SK-N-SH treated with all-trans-retinoic acid at 6 μM for 48 hours (cell line): ENCODE results near the gene CHRD.

Experiments
- ATAC-seq: fragments of 200-7000 bp; cut with Tn5 transposase; 3 replicates; pipeline ENCODE4 v1.9.1; 2020; ENCODE audit warnings: mild to moderate bottlenecking, moderate library complexity
- ARNTL ChIP-seq: fragments of 450-650 bp; formaldehyde crosslinking; IDR thresholded peaks from 2 replicates; pipeline ENCODE4 v1.5.0; 2020; ENCODE audit warnings: low read depth, mild to moderate bottlenecking, moderate library complexity, borderline replicate concordance
- BACH2 ChIP-seq: fragments of 250-450 bp; sonication (Bioruptor Pico); IDR thresholded peaks from 2 replicates; pipeline ENCODE4 v1.9.0; 2021; ENCODE audit warnings: mild to moderate bottlenecking, borderline replicate concordance
- CREB5 ChIP-seq: fragments of 250-450 bp; sonication (Bioruptor Pico); IDR thresholded peaks from 2 replicates; pipeline ENCODE4 v1.5.1; 2020; ENCODE audit warnings: low read depth, mild to moderate bottlenecking, moderate library complexity
- CSDC2 ChIP-seq: fragments of 250-450 bp; sonication (Bioruptor Pico); IDR thresholded peaks from 2 replicates; pipeline ENCODE4 v1.5.0; 2020; ENCODE audit warnings: mild to moderate bottlenecking, moderate library complexity
- CSRNP3 ChIP-seq: fragments of 250-450 bp; sonication (Bioruptor Pico); IDR thresholded peaks from 2 replicates; pipeline ENCODE4 v1.5.1; 2021; ENCODE audit warnings: mild to moderate bottlenecking, moderate library complexity
- ESRRG ChIP-seq: fragments of 250-450 bp; sonication (Bioruptor Pico); IDR thresholded peaks from 2 replicates; pipeline ENCODE4 v1.6.1; 2021; ENCODE audit warnings: mild to moderate bottlenecking
- GLIS3 ChIP-seq: fragments of 250-450 bp; sonication (Bioruptor Pico); IDR thresholded peaks from 2 replicates; pipeline ENCODE4 v1.5.0; 2020; ENCODE audit warnings: mild to moderate bottlenecking, moderate library complexity
- ISL1 ChIP-seq: fragments of 250-450 bp; sonication (Bioruptor Pico); IDR thresholded peaks from 2 replicates; pipeline ENCODE4 v2.1.2; 2022; ENCODE audit warnings: mild to moderate bottlenecking, moderate library complexity
- OSR1 ChIP-seq: fragments of 250-450 bp; sonication (Bioruptor Pico); IDR thresholded peaks from 2 replicates; pipeline ENCODE4 v1.8.0; 2022; ENCODE audit warnings: moderate library complexity, mild to moderate bottlenecking, inconsistent platforms
- PATZ1 ChIP-seq: fragments of 250-450 bp; sonication (Bioruptor Pico); IDR thresholded peaks from 2 replicates; pipeline ENCODE4 v1.8.0; 2020; ENCODE audit warnings: mild to moderate bottlenecking, moderate library complexity, borderline replicate concordance
- POU6F1 ChIP-seq: fragments of 250-450 bp; sonication (Bioruptor Pico); IDR thresholded peaks from 2 replicates; pipeline ENCODE4 v1.8.0; 2021; ENCODE audit warnings: low read depth, mild to moderate bottlenecking, moderate library complexity, borderline replicate concordance
- PPARA ChIP-seq: fragments of 250-450 bp; sonication (Bioruptor Pico); IDR thresholded peaks from 2 replicates; pipeline ENCODE4 v1.5.0; 2020; ENCODE audit warnings: mild to moderate bottlenecking, borderline replicate concordance
- RARB ChIP-seq: fragments of 250-450 bp; sonication (Bioruptor Pico); IDR thresholded peaks from 2 replicates; pipeline ENCODE4 v1.8.0; 2021; ENCODE audit warnings: mild to moderate bottlenecking, moderate library complexity
- TCF4 ChIP-seq: fragments of 250-450 bp; sonication (Bioruptor Pico); IDR thresholded peaks from 2 replicates; pipeline ENCODE4 v1.8.0; 2021; ENCODE audit warnings: mild to moderate bottlenecking, moderate library complexity, borderline replicate concordance
- TOX ChIP-seq: fragments of 250-450 bp; sonication (Bioruptor Pico); IDR thresholded peaks from 2 replicates; pipeline ENCODE4 v1.8.0; 2021; ENCODE audit warnings: mild to moderate bottlenecking, moderate library complexity, borderline replicate concordance
- ZC3H10 ChIP-seq: fragments of 250-450 bp; sonication (Bioruptor Pico); IDR thresholded peaks from 2 replicates; pipeline ENCODE4 v1.5.1; 2021; ENCODE audit warnings: mild to moderate bottlenecking, moderate library complexity
- ZFP3 ChIP-seq: fragments of 250-450 bp; sonication (Bioruptor Pico); IDR thresholded peaks from 2 replicates; pipeline ENCODE4 v1.5.0; 2020; ENCODE audit warnings: mild to moderate bottlenecking, moderate library complexity
- ZFP30 ChIP-seq: fragments of 450-650 bp; formaldehyde crosslinking; IDR thresholded peaks from 2 replicates; pipeline ENCODE4 v1.5.0; 2022; ENCODE audit warnings: mild to moderate bottlenecking, moderate library complexity
- ZNF565 ChIP-seq: fragments of 450-650 bp; formaldehyde crosslinking; conservative IDR thresholded peaks from 2 replicates; pipeline ENCODE4 v1.5.0; 2020; ENCODE audit warnings: low read depth, mild to moderate bottlenecking, moderate library complexity
- ZNF70 ChIP-seq: fragments of 450-650 bp; formaldehyde crosslinking; IDR thresholded peaks from 2 replicates; pipeline ENCODE4 v1.5.0; 2020; ENCODE audit warnings: mild to moderate bottlenecking, moderate library complexity
- ZNF8 ChIP-seq: fragments of 450-650 bp; formaldehyde crosslinking; IDR thresholded peaks from 2 replicates; pipeline ENCODE4 v1.5.0; 2020; ENCODE audit warnings: mild to moderate bottlenecking, moderate library complexity
- TF ChIP-seq, protein P1 (sequence below): fragments of 250-450 bp; sonication (Bioruptor Pico); IDR thresholded peaks from 2 replicates; pipeline ENCODE4 v1.5.0; 2020; ENCODE audit warnings: mild to moderate bottlenecking, moderate library complexity

CHRD gene

GRCh38 chr3:184377374-184377773 lies 2.5 kb upstream of the CHRD start:
- ATAC-seq = no peak
- no peak for TF ChIP-seq CSDC2 (CRISPR knock-in tag)
- no peak for TF ChIP-seq ZFP3 (CRISPR knock-in tag)
- no peak for TF ChIP-seq ZNF565 (CRISPR knock-in tag)
- no peak for TF ChIP-seq ESRRG (CRISPR knock-in tag)
- TF ChIP-seq ISL1 (CRISPR knock-in tag) = no peak
- TF ChIP-seq, protein P1, sequence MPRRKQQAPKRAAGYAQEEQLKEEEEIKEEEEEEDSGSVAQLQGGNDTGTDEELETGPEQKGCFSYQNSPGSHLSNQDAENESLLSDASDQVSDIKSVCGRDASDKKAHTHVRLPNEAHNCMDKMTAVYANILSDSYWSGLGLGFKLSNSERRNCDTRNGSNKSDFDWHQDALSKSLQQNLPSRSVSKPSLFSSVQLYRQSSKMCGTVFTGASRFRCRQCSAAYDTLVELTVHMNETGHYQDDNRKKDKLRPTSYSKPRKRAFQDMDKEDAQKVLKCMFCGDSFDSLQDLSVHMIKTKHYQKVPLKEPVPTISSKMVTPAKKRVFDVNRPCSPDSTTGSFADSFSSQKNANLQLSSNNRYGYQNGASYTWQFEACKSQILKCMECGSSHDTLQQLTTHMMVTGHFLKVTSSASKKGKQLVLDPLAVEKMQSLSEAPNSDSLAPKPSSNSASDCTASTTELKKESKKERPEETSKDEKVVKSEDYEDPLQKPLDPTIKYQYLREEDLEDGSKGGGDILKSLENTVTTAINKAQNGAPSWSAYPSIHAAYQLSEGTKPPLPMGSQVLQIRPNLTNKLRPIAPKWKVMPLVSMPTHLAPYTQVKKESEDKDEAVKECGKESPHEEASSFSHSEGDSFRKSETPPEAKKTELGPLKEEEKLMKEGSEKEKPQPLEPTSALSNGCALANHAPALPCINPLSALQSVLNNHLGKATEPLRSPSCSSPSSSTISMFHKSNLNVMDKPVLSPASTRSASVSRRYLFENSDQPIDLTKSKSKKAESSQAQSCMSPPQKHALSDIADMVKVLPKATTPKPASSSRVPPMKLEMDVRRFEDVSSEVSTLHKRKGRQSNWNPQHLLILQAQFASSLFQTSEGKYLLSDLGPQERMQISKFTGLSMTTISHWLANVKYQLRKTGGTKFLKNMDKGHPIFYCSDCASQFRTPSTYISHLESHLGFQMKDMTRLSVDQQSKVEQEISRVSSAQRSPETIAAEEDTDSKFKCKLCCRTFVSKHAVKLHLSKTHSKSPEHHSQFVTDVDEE = no peak
- no peak for TF ChIP-seq ZFP30
- no peak for TF ChIP-seq PATZ1 (CRISPR knock-in tag)
- TF ChIP-seq OSR1 (CRISPR knock-in tag) = no peak
- TF ChIP-seq ZNF70 = no peak
- no peak for TF ChIP-seq ZC3H10
- no peak for TF ChIP-seq RARB (CRISPR knock-in tag)
- TF ChIP-seq POU6F1 (CRISPR knock-in tag) = no peak
- no peak for TF ChIP-seq BACH2 (CRISPR knock-in tag)
- no peak for TF ChIP-seq ARNTL (CRISPR knock-in tag)
- no peak for TF ChIP-seq ZNF8 (CRISPR knock-in tag)
- TF ChIP-seq TCF4 (CRISPR knock-in tag) = no peak
- TF ChIP-seq PPARA (CRISPR knock-in tag) = no peak
- TF ChIP-seq GLIS3 (CRISPR knock-in tag) = no peak
- no peak for TF ChIP-seq CREB5

GRCh38 chr3:184377882-184378445 lies 1.9 kb upstream of the CHRD start, which contains the start of gene THPO:
Gene THPO (minus strand): TSS chr3:184378207. CDS start chr3:184376259, 1,948 bp downstream.
- TF ChIP-seq TOX (CRISPR knock-in tag) (no peak), ZNF70 (no peak), CSRNP3 (CRISPR knock-in tag) (no peak), ARNTL (CRISPR knock-in tag) (no peak), PATZ1 (CRISPR knock-in tag) (no peak), ESRRG (CRISPR knock-in tag) (no peak), ZFP3 (CRISPR knock-in tag) (no peak), RARB (CRISPR knock-in tag) (no peak), CSDC2 (CRISPR knock-in tag) (no peak), OSR1 (CRISPR knock-in tag) (no peak)

More at GRCh38 chr3:184377882-184378445, 1.9 kb upstream of the CHRD start, which contains the start of gene THPO:
- no peak for ATAC-seq
